Karpas-422 (cell line): ENCODE data around the gene ZNF846. TPM values are rescaled to one million over a fixed set of nuclear protein-coding genes. Genes with fewer than 3 reads are reported as not detected.
"Not testable (repeated sequence)": the region's sequence is repeated elsewhere in the genome, so short reads cannot be mapped to it uniquely, and the experiment has no call there.

Experiments used
- DNase-seq: peaks from one replicate; pipeline ENCODE4 v3.0.0-alpha.2; 2015
- H2AFZ ChIP-seq: fragments of 200-600 bp; sonication (generic); 2 replicates; pipeline ENCODE4 v1.6.1; 2014; ENCODE audit warnings: antibody characterized with exemption, low read length, mixed read lengths
- H3K27ac ChIP-seq: fragments of 200-600 bp; sonication (generic); 2 replicates; pipeline ENCODE4 v1.5.1; 2014; ENCODE audit warnings: mild to moderate bottlenecking, low read length, moderate library complexity
- H3K27me3 ChIP-seq: fragments of 200-600 bp; sonication (generic); 2 replicates; pipeline ENCODE4 v1.6.1; 2014; ENCODE audit warnings: low read length, mixed read lengths
- H3K36me3 ChIP-seq: fragments of 200-600 bp; sonication (generic); 2 replicates; pipeline ENCODE4 v1.6.1; 2014; ENCODE audit warnings: low read length, mixed read lengths; ENCODE audit not compliant: insufficient read depth
- H3K4me1 ChIP-seq: fragments of 200-600 bp; sonication (generic); 2 replicates; pipeline ENCODE4 v1.6.1; 2014; ENCODE audit warnings: mild to moderate bottlenecking, low read length, mixed read lengths
- H3K4me2 ChIP-seq: fragments of 200-600 bp; sonication (generic); 2 replicates; pipeline ENCODE4 v1.6.1; 2014; ENCODE audit warnings: low read length, low read depth, mild to moderate bottlenecking; ENCODE audit not compliant: poor library complexity, severe bottlenecking
- H3K4me3 ChIP-seq: fragments of 200-600 bp; sonication (generic); 2 replicates; pipeline ENCODE4 v1.5.1; 2014; ENCODE audit warnings: mild to moderate bottlenecking, antibody characterized with exemption, low read length, mixed read lengths
- H3K79me2 ChIP-seq: fragments of 200-600 bp; sonication (generic); 2 replicates; pipeline ENCODE4 v1.6.1; 2014; ENCODE audit warnings: mild to moderate bottlenecking, low read length, mixed read lengths
- H3K9ac ChIP-seq: fragments of 200-600 bp; sonication (generic); 2 replicates; pipeline ENCODE4 v1.6.0; 2014; ENCODE audit warnings: low read length
- H3K9me2 ChIP-seq: fragments of 200-600 bp; sonication (generic), shearing (Covaris generic); replicated peaks from 2 replicates; pipeline ENCODE4 v1.6.0; 2014; ENCODE audit warnings: mild to moderate bottlenecking, low read length, moderate library complexity; ENCODE audit not compliant: insufficient read depth
- H3K9me3 ChIP-seq: fragments of 300-700, 200-600 bp; sonication (generic); 2 replicates; pipeline ENCODE4 v1.6.1; 2014; ENCODE audit warnings: low read length, mixed read lengths
- H4K20me1 ChIP-seq: fragments of 200-600 bp; sonication (generic); 2 replicates; pipeline ENCODE4 v1.6.1; 2014; ENCODE audit warnings: mild to moderate bottlenecking, antibody characterized with exemption, low read length, low read depth; ENCODE audit not compliant: insufficient read depth
- total RNA-seq: library from RNA; depleted of rRNA; stranded (reverse); fragments of >200 nt; shearing (Covaris generic); gene quantifications from 2 replicates; pipeline ENCODE4 v1.2.3, GENCODE V29; 2014; ENCODE audit warnings: low replicate concordance

Gene ZNF846
- total RNA-seq, 1 experiment from 2014 or later = 10.4 TPM

DNA sequence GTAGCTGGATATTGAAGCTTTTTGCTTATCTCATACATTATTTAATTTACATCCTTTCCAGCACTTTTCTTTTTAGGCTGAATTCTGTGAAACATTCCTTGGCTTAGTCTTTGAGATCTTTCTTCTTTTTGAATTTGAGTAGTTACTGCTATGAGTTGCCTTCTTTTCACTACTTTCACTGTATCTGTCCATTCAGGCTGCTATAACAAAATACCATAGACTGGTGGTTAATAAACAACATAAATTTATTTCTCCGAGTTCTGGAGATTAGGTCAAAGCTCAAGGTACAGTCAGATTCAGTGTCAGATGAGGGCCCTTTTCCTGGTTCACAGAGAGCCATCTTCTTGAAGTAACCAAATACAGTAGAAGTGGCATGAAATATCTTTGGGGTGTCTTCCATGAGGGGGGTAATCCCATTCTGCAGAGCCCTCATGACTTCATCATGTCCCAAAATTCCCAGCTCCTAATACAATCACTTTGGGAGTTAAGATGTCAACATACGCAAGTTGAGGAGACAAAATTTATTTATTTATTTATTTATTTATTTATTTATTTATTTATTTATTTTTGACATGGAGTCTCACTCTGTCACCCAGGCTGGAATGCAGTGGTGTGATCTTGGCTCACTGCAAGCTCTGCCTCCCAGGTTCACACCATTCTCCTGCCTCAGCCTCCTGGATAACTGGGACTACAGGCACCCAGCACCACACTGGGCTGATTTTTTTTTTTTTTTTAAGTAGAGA, 15.7 kb downstream of the ZNF846 start:
- no peak overlapping the region for H3K4me3 ChIP-seq
- peaks cover 7% of the 10 kb centered on the region for H3K36me3 ChIP-seq
- H3K79me2 ChIP-seq = no peaks in the 10 kb centered on the region
- peaks cover 11% of the 10 kb centered on the region for H3K9me3 ChIP-seq
- no peaks in the 10 kb centered on the region for H3K27me3 ChIP-seq
- no peaks in the 10 kb centered on the region for H4K20me1 ChIP-seq
- H3K27ac ChIP-seq = no peak overlapping the region
- H2AFZ ChIP-seq = no peak overlapping the region
- no peak overlapping the region for H3K9ac ChIP-seq
- no peaks in the 10 kb centered on the region for H3K9me2 ChIP-seq
- H3K4me2 ChIP-seq = no peak overlapping the region
- DNase-seq = no peak
- H3K4me1 ChIP-seq = no peaks in the 10 kb centered on the region

DNA sequence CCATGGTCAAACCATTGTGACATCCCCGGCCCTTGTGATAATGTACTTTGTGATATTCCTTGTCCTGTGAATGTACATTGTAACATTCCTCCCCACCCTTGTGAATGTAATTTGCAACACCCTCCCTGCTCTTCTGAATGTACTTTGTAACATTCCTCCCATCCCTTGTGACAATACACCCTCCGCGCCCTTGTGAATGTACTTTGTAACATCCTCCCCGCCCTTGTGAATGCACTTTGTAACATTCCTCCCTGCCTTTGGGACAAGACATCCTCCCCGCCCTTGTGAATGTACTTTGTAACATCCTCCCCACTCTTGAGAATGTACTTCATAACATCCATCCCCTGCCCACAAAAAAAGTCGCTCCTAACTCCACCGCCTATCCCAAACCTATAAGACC, 17.1 kb downstream of the ZNF846 start:
- no peaks in the 10 kb centered on the region for H4K20me1 ChIP-seq
- no peak overlapping the region for H3K4me2 ChIP-seq
- H3K79me2 ChIP-seq = no peaks in the 10 kb centered on the region
- DNase-seq = no peak
- H3K9ac ChIP-seq = no peak overlapping the region
- no peak overlapping the region for H3K4me3 ChIP-seq
- no peak overlapping the region for H2AFZ ChIP-seq
- H3K9me3 ChIP-seq = peaks cover 4% of the 10 kb centered on the region
- no peaks in the 10 kb centered on the region for H3K9me2 ChIP-seq
- H3K36me3 ChIP-seq = no peaks in the 10 kb centered on the region
- no peak overlapping the region for H3K27ac ChIP-seq
- no peaks in the 10 kb centered on the region for H3K4me1 ChIP-seq
- no peaks in the 10 kb centered on the region for H3K27me3 ChIP-seq

DNA sequence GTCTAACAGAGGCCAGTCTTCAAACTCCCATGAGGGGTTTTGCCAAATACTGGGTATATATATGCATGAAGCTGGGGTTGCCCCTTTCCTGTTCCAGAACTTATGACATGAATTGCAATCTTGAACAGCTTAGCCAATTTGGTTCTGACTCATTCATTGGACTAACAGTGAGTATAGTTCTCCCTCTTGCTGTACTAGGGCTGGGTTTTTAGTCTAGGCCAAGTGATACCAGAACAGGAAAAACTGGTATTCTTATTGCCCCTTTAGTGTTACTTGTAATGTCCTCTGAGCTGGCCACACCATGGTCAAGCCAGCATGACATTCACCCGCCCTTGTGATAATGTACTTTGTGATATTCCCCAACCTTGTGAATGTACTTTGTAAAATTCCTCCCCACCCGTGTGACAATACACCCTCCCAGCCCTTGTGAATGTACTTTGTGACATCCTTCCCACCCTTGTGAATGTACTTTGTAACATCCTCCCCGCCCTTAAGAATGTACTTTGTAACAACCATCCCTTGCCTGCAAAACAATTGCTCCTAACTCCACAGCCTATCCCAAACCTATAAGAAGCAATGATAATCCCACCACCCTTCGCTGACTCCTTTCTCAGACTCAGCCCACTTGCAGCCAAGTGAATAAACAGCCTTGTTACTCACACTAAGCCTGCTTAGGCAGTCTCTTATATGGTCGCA, 26.9 kb downstream of the ZNF846 start:
- no peaks in the 10 kb centered on the region for H3K36me3 ChIP-seq
- H3K27me3 ChIP-seq = no peaks in the 10 kb centered on the region
- no peak for DNase-seq
- no peak overlapping the region for H3K9ac ChIP-seq
- H3K79me2 ChIP-seq = no peaks in the 10 kb centered on the region
- no peaks in the 10 kb centered on the region for H4K20me1 ChIP-seq
- no peaks in the 10 kb centered on the region for H3K9me2 ChIP-seq
- H3K4me2 ChIP-seq = no peak overlapping the region
- no peak overlapping the region for H3K27ac ChIP-seq
- H3K4me3 ChIP-seq = no peak overlapping the region
- H2AFZ ChIP-seq = no peak overlapping the region
- H3K4me1 ChIP-seq = no peaks in the 10 kb centered on the region
- H3K9me3 ChIP-seq = no peaks in the 10 kb centered on the region

DNA sequence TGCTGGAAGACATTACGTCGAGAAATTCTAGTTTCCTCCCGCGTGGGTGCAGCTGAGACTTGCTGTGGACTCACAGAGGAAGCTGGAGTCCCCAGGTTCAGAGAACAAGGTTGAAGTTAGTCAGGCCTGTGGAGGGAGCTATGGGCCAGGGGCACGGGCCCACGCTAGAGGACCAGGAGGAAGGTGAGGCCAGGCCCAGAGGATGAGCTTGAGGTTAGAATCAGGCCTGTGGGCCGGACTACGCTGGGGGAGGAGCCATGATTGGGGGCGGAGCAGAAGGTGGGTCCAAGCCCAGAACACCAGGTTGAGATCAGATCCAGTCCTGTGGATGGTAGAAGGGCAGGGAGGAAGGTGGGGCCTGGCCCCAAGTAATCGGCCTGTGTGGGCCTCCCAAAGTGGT, 32.6 kb downstream of the ZNF846 start:
- Histone ChIP-seq H4K20me1 (no peaks in the 10 kb centered on the region), H3K9ac (no peak overlapping the region)

DNA sequence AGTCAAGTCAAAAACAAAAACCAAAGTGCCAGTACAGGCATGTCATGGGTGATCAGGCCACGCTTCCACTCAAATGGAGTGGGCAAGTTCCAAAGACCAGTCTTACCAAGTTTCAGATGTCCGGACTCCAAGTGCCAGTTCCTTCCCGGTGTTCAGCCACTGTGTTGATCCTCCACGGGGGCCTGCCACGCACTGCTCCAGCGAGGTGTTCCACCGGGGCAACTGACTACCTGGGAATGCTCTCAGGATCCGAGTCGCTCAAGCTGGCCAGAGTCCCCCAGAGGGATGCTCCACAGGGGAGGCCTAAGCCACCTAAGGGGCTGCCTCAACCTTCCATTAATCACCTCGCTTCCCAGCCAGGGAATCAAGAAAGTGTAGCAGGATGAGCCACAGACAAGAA, 38.5 kb downstream of the ZNF846 start:
- not testable (repeated sequence) for H3K27ac ChIP-seq, DNase-seq, H3K4me2 ChIP-seq, H3K9me2 ChIP-seq, H3K9me3 ChIP-seq, H3K79me2 ChIP-seq, H3K4me1 ChIP-seq, H3K4me3 ChIP-seq, H3K9ac ChIP-seq, H3K36me3 ChIP-seq, H2AFZ ChIP-seq, H3K27me3 ChIP-seq, H4K20me1 ChIP-seq

More for the DNA sequence above, 32.6 kb downstream of the ZNF846 start:
- no peaks in the 10 kb centered on the region for H3K36me3 ChIP-seq
- no peak overlapping the region for H3K4me3 ChIP-seq
- no peaks in the 10 kb centered on the region for H3K27me3 ChIP-seq
- H3K4me1 ChIP-seq = no peaks in the 10 kb centered on the region
- H3K4me2 ChIP-seq = no peak overlapping the region
- no peak overlapping the region for H3K27ac ChIP-seq
- H3K9me3 ChIP-seq = no peaks in the 10 kb centered on the region
- no peak overlapping the region for H2AFZ ChIP-seq
- no peaks in the 10 kb centered on the region for H3K9me2 ChIP-seq
- DNase-seq = peak; percentile 44
- H3K79me2 ChIP-seq = no peaks in the 10 kb centered on the region

DNA sequence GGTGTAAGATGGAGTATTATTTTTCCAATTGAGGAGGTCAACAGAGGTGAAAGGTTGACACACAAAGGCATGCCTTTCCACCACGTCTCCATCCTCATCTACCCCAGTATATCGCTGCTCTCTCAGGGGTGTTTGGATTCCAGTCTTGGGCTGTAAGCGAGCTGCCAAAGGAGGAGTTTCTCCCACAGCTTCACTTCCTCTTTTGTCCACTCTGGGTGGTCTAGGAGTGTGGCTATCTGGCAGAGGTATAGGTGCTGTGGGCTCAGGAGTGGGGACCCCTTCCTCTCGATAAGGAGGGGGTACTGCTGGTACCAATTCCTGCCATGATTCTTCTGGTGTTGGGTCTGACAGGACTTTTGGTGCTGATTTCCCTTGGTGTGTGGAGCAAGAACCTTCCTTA, 39.4 kb downstream of the ZNF846 start:
- Histone ChIP-seq H3K27ac (no peak overlapping the region), H3K9me2 (no peaks in the 10 kb centered on the region), H3K9ac (no peak overlapping the region), H3K27me3 (no peaks in the 10 kb centered on the region), H3K4me1 (no peaks in the 10 kb centered on the region), H3K9me3 (no peaks in the 10 kb centered on the region), H3K36me3 (no peaks in the 10 kb centered on the region), H3K4me2 (no peak overlapping the region), H4K20me1 (no peaks in the 10 kb centered on the region), H2AFZ (no peak overlapping the region), H3K79me2 (no peaks in the 10 kb centered on the region), H3K4me3 (no peak overlapping the region)
- DNase-seq = no peak

DNA sequence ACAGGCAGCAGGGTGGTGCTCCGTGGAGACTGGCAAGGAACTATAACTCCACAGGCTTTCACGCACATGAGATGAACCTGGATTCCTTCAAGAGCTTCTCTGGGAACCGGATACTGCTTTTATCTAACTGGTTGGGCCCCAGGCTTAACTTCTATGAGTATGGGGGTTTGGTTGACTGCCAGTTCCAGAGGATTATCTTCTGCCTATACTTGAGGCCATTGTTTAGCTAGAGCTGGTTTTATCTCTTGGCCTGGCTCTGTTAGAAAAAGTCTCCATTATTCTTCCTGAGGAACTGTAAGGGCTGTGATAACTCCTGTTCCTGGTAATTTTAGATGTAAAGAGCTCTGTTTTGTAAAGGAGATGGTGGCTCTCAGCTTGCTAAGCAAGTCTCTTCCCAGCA, 40.9 kb downstream of the ZNF846 start:
- Histone ChIP-seq H3K4me2 (no peak overlapping the region), H3K27me3 (no peaks in the 10 kb centered on the region), H3K4me1 (no peaks in the 10 kb centered on the region), H3K36me3 (no peaks in the 10 kb centered on the region), H3K27ac (no peak overlapping the region), H4K20me1 (no peaks in the 10 kb centered on the region), H2AFZ (no peak overlapping the region), H3K79me2 (no peaks in the 10 kb centered on the region), H3K9me3 (no peaks in the 10 kb centered on the region), H3K4me3 (no peak overlapping the region), H3K9ac (no peak overlapping the region), H3K9me2 (no peaks in the 10 kb centered on the region)
- no peak for DNase-seq

DNA sequence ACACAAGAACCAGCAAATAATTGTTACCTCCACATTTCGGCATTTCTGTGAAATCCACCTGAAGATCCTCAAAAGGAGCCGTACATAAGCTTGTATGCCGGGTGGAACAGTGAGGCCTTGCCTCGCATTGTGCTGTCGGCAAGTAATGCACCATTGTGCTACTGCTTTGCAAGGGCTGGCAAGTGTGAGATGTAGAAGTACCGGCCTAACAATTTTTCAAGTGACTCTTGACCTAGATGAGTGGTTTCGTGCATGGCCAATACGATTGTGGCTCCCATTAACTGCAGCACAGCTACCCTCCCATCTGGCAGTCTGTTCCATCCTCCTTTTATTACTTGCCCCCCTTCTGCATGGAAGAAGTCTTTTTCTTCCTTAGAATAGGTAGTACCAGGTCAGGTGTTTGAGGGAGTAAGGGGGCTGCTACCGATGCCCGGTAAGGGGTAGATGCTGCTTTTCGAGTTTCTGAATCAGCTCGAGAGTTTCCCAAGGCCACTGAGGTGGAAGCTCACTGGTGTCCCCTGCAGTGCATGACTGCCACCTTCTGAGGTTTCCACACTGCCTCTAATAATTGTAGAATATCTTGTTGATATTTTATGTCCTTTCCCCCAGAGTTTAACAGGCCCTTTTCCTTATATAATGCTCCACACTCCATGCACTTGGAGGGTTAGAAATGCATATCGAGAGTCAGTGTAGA, 42.9 kb downstream of the ZNF846 start:
- H2AFZ ChIP-seq, H3K27me3 ChIP-seq, H3K4me2 ChIP-seq, DNase-seq, H3K79me2 ChIP-seq, H3K36me3 ChIP-seq, H4K20me1 ChIP-seq, H3K9me3 ChIP-seq, H3K9ac ChIP-seq, H3K4me3 ChIP-seq, H3K4me1 ChIP-seq, H3K9me2 ChIP-seq, H3K27ac ChIP-seq: not testable (repeated sequence)
